Measurements from ENCODE around the gene IPO11. TPM values are rescaled to one million over a fixed set of nuclear protein-coding genes. Genes with fewer than 3 reads are reported as not detected.

Gene IPO11
- total RNA-seq, 1 donor from 2014 or later = 39.9 TPM

- DNase-seq (ENCODE audit: low spot score) = no peak
- ATAC-seq = peak; percentile 93
- intact Hi-C loops (cut with DNase I) = no loop called here
These were observed 19.4 kb downstream of the IPO11 start for GRCh38 chr5:62431735-62432620.

- ATAC-seq = peak; percentile 79
These were observed 20.1 kb downstream of the IPO11 start for GRCh38 chr5:62432621-62433064.

GRCh38 chr5:62448528-62448927 is 36.0 kb downstream of the IPO11 start:
- ATAC-seq (no peak), DNase-seq (ENCODE audit: low spot score) (no peak)
- intact Hi-C loops (cut with DNase I) = no loop called here

More at GRCh38 chr5:62432621-62433064, 20.1 kb downstream of the IPO11 start:
- no peak for DNase-seq (ENCODE audit: low spot score)
- intact Hi-C loops (cut with DNase I) = no loop called here

GRCh38 chr5:62450259-62450658 is 37.7 kb downstream of the IPO11 start:
- intact Hi-C loops (cut with DNase I) = no loop called here
- DNase-seq (ENCODE audit: low spot score) (no peak), ATAC-seq (no peak)

GRCh38 chr5:62457071-62457470 is 44.5 kb downstream of the IPO11 start:
- no peak for ATAC-seq
- intact Hi-C loops (cut with DNase I) = no loop called here
- no peak for DNase-seq (ENCODE audit: low spot score)

DNA sequence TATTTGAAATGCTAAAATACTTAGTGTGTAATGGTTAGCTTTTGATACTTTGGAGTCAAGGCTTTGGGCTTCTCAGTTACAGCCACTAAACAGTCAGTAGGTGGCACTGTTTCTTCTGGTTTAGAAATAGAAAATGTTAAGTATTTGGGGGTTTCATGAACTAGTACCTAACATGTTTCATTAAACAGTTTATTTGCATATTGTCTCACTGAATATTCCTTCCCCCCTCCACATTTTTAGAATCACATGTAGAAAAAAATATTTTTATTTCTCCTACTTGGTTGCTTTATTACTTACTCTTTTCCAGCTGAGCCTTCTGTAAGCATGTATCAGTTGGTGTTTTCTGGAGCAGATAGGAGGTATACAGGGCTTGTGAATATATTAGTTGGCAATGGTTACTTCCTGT is 48.0 kb downstream of the IPO11 start:
- intact Hi-C loops (cut with DNase I) = loop anchor here (5.0 kb wide), 1 partner anchor 322 kb away; no protein-coding TSS in a partner anchor

GRCh38 chr5:62461561-62461960 is 49.0 kb downstream of the IPO11 start:
- DNase-seq (ENCODE audit: low spot score) (no peak), ATAC-seq (no peak)
- intact Hi-C loops (cut with DNase I) = loop anchor here (5.0 kb wide), 1 partner anchor 321 kb away; no protein-coding TSS in a partner anchor

More for the DNA sequence above, 48.0 kb downstream of the IPO11 start:
- peak; percentile 51 for ATAC-seq
- DNase-seq (ENCODE audit: low spot score) = no peak

GRCh38 chr5:62465985-62466925 is 53.7 kb downstream of the IPO11 start:
- ATAC-seq = no peak
- intact Hi-C loops (cut with DNase I) = no loop called here
- no peak for DNase-seq (ENCODE audit: low spot score)

- ATAC-seq (no peak), DNase-seq (ENCODE audit: low spot score) (no peak)
- intact Hi-C loops (cut with DNase I) = no loop called here
These were observed 60.6 kb downstream of the IPO11 start for GRCh38 chr5:62473209-62473608.

GRCh38 chr5:62475072-62475471 is 62.5 kb downstream of the IPO11 start:
- no peak for DNase-seq (ENCODE audit: low spot score)
- no peak for ATAC-seq
- intact Hi-C loops (cut with DNase I) = no loop called here

GRCh38 chr5:62477801-62478200 is 65.2 kb downstream of the IPO11 start:
- intact Hi-C loops (cut with DNase I) = no loop called here
- no peak for ATAC-seq
- DNase-seq (ENCODE audit: low spot score) = no peak

DNA sequence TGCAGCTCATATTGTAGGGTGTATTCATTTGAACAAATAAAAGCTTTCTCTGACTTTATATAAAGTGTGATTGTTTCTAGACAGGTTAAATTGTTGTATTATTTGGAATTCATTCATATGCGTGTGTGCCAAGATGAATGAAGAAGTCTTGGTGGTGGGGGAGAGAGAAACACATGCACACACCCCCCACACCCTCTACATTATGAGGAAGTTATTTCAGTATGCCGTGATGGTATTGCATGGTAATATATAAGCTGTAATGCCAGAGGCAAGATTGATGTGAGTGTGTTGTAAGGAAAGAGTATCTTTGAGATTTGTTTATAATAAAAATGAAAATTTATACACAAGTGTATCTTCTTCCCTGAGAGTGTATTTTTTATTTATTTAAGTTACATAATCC is 71.0 kb downstream of the IPO11 start:
- intact Hi-C loops (cut with DNase I) = no loop called here
- DNase-seq (ENCODE audit: low spot score) (no peak), ATAC-seq (no peak)

DNA sequence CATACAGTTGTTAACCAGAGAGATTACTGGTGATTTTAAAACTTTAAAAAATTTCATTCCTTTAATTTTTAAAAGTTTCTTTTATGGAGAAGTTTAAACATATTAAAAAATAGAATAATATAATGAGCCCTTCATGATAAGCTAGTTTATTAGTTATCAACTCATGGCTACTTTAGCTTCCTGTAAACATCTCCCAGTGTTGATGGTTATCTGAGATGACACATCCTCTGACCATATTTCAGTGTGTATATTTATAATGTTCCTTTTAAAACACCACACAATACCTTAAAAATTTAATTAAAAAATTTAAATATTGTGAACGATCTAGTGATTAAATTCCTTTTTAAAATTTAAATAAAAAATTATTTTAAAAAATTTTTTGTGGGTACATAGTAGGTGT is 74.1 kb downstream of the IPO11 start:
- intact Hi-C loops (cut with DNase I) = no loop called here
- no peak for ATAC-seq
- no peak for DNase-seq (ENCODE audit: low spot score)

GRCh38 chr5:62488531-62488930 is 76.0 kb downstream of the IPO11 start:
- no peak for ATAC-seq
- no peak for DNase-seq (ENCODE audit: low spot score)
- intact Hi-C loops (cut with DNase I) = no loop called here

- ATAC-seq (no peak), DNase-seq (ENCODE audit: low spot score) (no peak)
- intact Hi-C loops (cut with DNase I) = no loop called here
These were observed 76.9 kb downstream of the IPO11 start for GRCh38 chr5:62489471-62489870.

GRCh38 chr5:62494772-62495171 is 82.2 kb downstream of the IPO11 start:
- intact Hi-C loops (cut with DNase I) = no loop called here
- DNase-seq (ENCODE audit: low spot score) (no peak), ATAC-seq (no peak)

GRCh38 chr5:62496876-62497275 is 84.3 kb downstream of the IPO11 start:
- ATAC-seq = no peak
- no peak for DNase-seq (ENCODE audit: low spot score)
- intact Hi-C loops (cut with DNase I) = no loop called here

DNA sequence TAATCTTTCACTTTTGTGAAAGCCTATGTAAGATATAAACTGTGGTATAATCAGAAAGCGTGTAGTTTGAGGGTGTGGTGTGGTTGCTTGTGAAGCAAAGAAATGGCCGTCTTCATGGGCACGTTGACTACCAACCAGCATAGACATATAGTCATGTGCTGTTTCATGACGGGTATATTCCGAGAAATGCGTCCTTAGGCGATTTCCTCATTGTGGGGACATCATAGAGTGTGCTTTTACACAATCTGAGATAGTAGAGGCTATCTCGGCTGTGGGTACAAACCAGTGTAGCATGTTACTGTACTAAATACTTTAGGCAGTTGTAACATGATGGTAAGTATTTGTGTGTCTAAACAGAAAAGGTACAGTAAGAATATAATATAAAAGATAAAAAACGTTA is 86.4 kb downstream of the IPO11 start:
- ATAC-seq (no peak), DNase-seq (ENCODE audit: low spot score) (no peak)
- intact Hi-C loops (cut with DNase I) = no loop called here

DNA sequence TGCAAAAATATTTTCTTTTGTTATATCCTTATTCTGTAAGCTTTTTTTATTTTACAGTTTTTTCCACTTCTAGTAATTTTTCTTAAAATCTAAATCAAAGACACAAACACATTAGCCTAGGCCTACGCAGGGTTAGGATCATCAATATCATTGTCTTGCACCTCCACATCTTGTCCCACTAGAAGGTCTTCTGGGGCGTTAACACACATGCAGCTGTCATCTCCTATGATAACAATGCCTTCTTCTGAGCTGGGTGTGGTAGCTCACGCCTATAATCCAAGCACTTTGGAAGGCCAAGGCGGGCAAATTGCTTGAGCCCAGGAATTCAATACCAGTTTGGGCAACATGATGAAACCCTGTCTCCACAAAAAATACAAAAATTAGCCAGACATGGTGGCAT is 87.2 kb downstream of the IPO11 start:
- no peak for ATAC-seq
- no peak for DNase-seq (ENCODE audit: low spot score)
- intact Hi-C loops (cut with DNase I) = no loop called here

Measured in sciatic nerve (tissue), 2 donors.